HepG2 (cell line): Measurements from ENCODE around the gene HSP90AB1. TPM values are rescaled to one million over a fixed set of nuclear protein-coding genes. Genes with fewer than 3 reads are reported as not detected.
A peak's percentile ranks its signal among the peaks of the same experiment; 100 is the strongest.

Experiments used
- AKAP8 ChIP-seq: sonication (generic); formaldehyde crosslinking; IDR thresholded peaks from 2 replicates; pipeline ENCODE4 v1.5.1; 2020; ENCODE audit warnings: mild to moderate bottlenecking, missing genetic modification reagents
- BRCA1 ChIP-seq: sonication (generic); formaldehyde crosslinking; IDR thresholded peaks from 2 replicates; pipeline ENCODE4 v1.4.0; 2020; ENCODE audit warnings: missing genetic modification reagents
- BRD4 ChIP-seq: sonication (generic); formaldehyde crosslinking; IDR thresholded peaks from 2 replicates; pipeline ENCODE4 v1.4.0; 2020; ENCODE audit warnings: missing genetic modification reagents
- CBFB ChIP-seq: sonication (generic); formaldehyde crosslinking; IDR thresholded peaks from 2 replicates; pipeline ENCODE4 v1.4.0; 2020; ENCODE audit warnings: missing genetic modification reagents
- DMAP1 ChIP-seq: IDR thresholded peaks from 2 replicates; pipeline ENCODE4 v1.6.1; 2016
- HDAC2 ChIP-seq: sonication (generic); formaldehyde crosslinking; IDR thresholded peaks from 2 replicates; pipeline ENCODE4 v1.4.0; 2020; ENCODE audit warnings: missing genetic modification reagents
- HNRNPLL ChIP-seq: fragments of 200-400 bp; formaldehyde crosslinking; IDR thresholded peaks from 2 replicates; pipeline ENCODE4 v1.6.1; 2017; ENCODE audit warnings: mild to moderate bottlenecking, low read depth, low read length; ENCODE audit not compliant: poor library complexity, severe bottlenecking
- HOXA9 ChIP-seq: sonication (generic); formaldehyde crosslinking; IDR thresholded peaks from 2 replicates; pipeline ENCODE4 v1.8.1; 2022; ENCODE audit warnings: missing genetic modification reagents, mild to moderate bottlenecking, moderate library complexity, borderline replicate concordance
- KAT8 ChIP-seq: IDR thresholded peaks from 2 replicates; pipeline ENCODE4 v1.6.1; 2016; ENCODE audit warnings: missing genetic modification reagents, missing compliant biosample characterization
- KDM3A ChIP-seq: IDR thresholded peaks from 2 replicates; pipeline ENCODE4 v1.6.1; 2018; ENCODE audit warnings: low read depth, missing compliant biosample characterization
- KLF13 ChIP-seq: sonication (generic); formaldehyde crosslinking; IDR thresholded peaks from 2 replicates; pipeline ENCODE4 v1.4.0; 2020; ENCODE audit warnings: mild to moderate bottlenecking, missing genetic modification reagents
- MAF1 ChIP-seq: sonication (generic); formaldehyde crosslinking; IDR thresholded peaks from 2 replicates; pipeline ENCODE4 v1.5.0; 2020; ENCODE audit warnings: missing genetic modification reagents, borderline replicate concordance
- MAFK ChIP-seq, 2 experiments: IDR thresholded peaks in 1 of 2; conservative IDR thresholded peaks in 1 of 2; 2 replicates each; pipeline ENCODE4 v1.6.1; 2011; ENCODE audit warnings: improper control_type of control experiment in 2 of 2, low read length in 2 of 2
- POGZ ChIP-seq: sonication (generic); formaldehyde crosslinking; IDR thresholded peaks from 2 replicates; pipeline ENCODE4 v1.4.0; 2020; ENCODE audit warnings: mild to moderate bottlenecking, missing genetic modification reagents
- POLR2AphosphoS5 ChIP-seq: IDR thresholded peaks from 2 replicates; pipeline ENCODE4 v1.6.1; 2012; ENCODE audit warnings: low read depth, low read length
- RELA ChIP-seq: sonication (generic); formaldehyde crosslinking; IDR thresholded peaks from 2 replicates; pipeline ENCODE4 v1.4.0; 2020; ENCODE audit warnings: missing genetic modification reagents
- REPIN1 ChIP-seq: sonication (generic); formaldehyde crosslinking; IDR thresholded peaks from 2 replicates; pipeline ENCODE4 v1.8.0; 2022; ENCODE audit warnings: missing genetic modification reagents, low read depth, mild to moderate bottlenecking, borderline replicate concordance
- SOX6 ChIP-seq, 2 experiments: fragments of 450-650 bp in 1 of 2; sonication (generic) in 1 of 2; formaldehyde crosslinking in 1 of 2; IDR thresholded peaks; 2 replicates each; pipeline versions ENCODE4 v1.4.0 to v1.6.1; 2017 to 2020; ENCODE audit warnings: antibody characterized with exemption in 1 of 2, mild to moderate bottlenecking in 1 of 2, missing genetic modification reagents in 1 of 2
- SRSF9 ChIP-seq: fragments of 200-400 bp; formaldehyde crosslinking; IDR thresholded peaks from 2 replicates; pipeline ENCODE4 v1.6.1; 2018; ENCODE audit warnings: borderline replicate concordance, mild to moderate bottlenecking, low read depth, low read length; ENCODE audit not compliant: insufficient read depth, poor library complexity, severe bottlenecking
- TAF15 ChIP-seq: fragments of 200-400 bp; formaldehyde crosslinking; IDR thresholded peaks from one replicate; pipeline ENCODE4 v1.6.1; 2018; ENCODE audit warnings: mild to moderate bottlenecking, low read depth, low read length; ENCODE audit not compliant: poor library complexity, severe bottlenecking
- TBX2 ChIP-seq: sonication (generic); formaldehyde crosslinking; IDR thresholded peaks from 2 replicates; pipeline ENCODE4 v1.5.0; 2020; ENCODE audit warnings: missing genetic modification reagents, mild to moderate bottlenecking, borderline replicate concordance
- YEATS4 ChIP-seq: sonication (generic); formaldehyde crosslinking; IDR thresholded peaks from 2 replicates; pipeline ENCODE4 v1.4.0; 2020; ENCODE audit warnings: missing genetic modification reagents, borderline replicate concordance
- ZBTB7A ChIP-seq: sonication (generic); formaldehyde crosslinking; IDR thresholded peaks from 2 replicates; pipeline ENCODE4 v1.8.0; 2022; ENCODE audit warnings: mild to moderate bottlenecking, missing genetic modification reagents
- ZMAT3 ChIP-seq: sonication (generic); formaldehyde crosslinking; conservative IDR thresholded peaks from 2 replicates; pipeline ENCODE4 v1.7.0; 2021; ENCODE audit warnings: missing genetic modification reagents
- ZNF251 ChIP-seq: sonication (generic); formaldehyde crosslinking; IDR thresholded peaks from 2 replicates; pipeline ENCODE4 v1.9.0; 2021; ENCODE audit warnings: mild to moderate bottlenecking, missing genetic modification reagents
- ZNF264 ChIP-seq: sonication (generic); formaldehyde crosslinking; IDR thresholded peaks from 2 replicates; pipeline ENCODE4 v1.4.0; 2020; ENCODE audit warnings: missing genetic modification reagents
- ZNF451 ChIP-seq: sonication (generic); formaldehyde crosslinking; IDR thresholded peaks from 2 replicates; pipeline ENCODE4 v1.5.0; 2020; ENCODE audit warnings: mild to moderate bottlenecking, missing genetic modification reagents
- ZNF547 ChIP-seq: sonication (generic); formaldehyde crosslinking; IDR thresholded peaks from 2 replicates; pipeline ENCODE4 v1.5.1; 2020; ENCODE audit warnings: mild to moderate bottlenecking, missing genetic modification reagents
- ZNF605 ChIP-seq: sonication (generic); formaldehyde crosslinking; IDR thresholded peaks from 2 replicates; pipeline ENCODE4 v1.8.0; 2022; ENCODE audit warnings: mild to moderate bottlenecking, missing genetic modification reagents
- ZNF83 ChIP-seq: sonication (generic); formaldehyde crosslinking; IDR thresholded peaks from 2 replicates; pipeline ENCODE4 v1.4.0; 2020; ENCODE audit warnings: missing genetic modification reagents, mild to moderate bottlenecking, borderline replicate concordance
- polyA plus RNA-seq, 8 experiments: library from polyadenylated mRNA; depleted of rRNA in 3 of 8; stranded (reverse) in 7 of 8; unstranded in 1 of 8; fragments of >200 nt; fragmentation: Illumina TruSeq in 4 of 8; extraction: Trizol in 4 of 8; gene quantifications; 2 replicates each; pipeline versions ENCODE4 v1.2.1 to v1.2.3, GENCODE V29; 2011 to 2016; ENCODE audit warnings: low read depth in 4 of 8, missing spikeins in 1 of 8, mixed read lengths in 1 of 8; ENCODE audit not compliant: insufficient read depth in 1 of 8
- total RNA-seq, 5 experiments: library from RNA; depleted of rRNA; stranded (reverse); fragments of >200 nt; fragmentation: Illumina TruSeq; extraction: Trizol; gene quantifications; 2 replicates each; pipeline ENCODE4 v1.2.3, GENCODE V29; 2016; ENCODE audit warnings: low read depth in 1 of 5
- TF ChIP-seq, protein P1 (sequence below): sonication (generic); formaldehyde crosslinking; IDR thresholded peaks from 2 replicates; pipeline ENCODE4 v1.8.1; 2023; ENCODE audit warnings: mild to moderate bottlenecking, moderate library complexity, missing genetic modification reagents

The HSP90AB1 gene
- total and polyA plus RNA-seq, 2 of the 13 experiments (the other 11 are each of a cell fraction or from before 2014, with no cell fraction given) = 1,325 to 1,472 TPM

DNA sequence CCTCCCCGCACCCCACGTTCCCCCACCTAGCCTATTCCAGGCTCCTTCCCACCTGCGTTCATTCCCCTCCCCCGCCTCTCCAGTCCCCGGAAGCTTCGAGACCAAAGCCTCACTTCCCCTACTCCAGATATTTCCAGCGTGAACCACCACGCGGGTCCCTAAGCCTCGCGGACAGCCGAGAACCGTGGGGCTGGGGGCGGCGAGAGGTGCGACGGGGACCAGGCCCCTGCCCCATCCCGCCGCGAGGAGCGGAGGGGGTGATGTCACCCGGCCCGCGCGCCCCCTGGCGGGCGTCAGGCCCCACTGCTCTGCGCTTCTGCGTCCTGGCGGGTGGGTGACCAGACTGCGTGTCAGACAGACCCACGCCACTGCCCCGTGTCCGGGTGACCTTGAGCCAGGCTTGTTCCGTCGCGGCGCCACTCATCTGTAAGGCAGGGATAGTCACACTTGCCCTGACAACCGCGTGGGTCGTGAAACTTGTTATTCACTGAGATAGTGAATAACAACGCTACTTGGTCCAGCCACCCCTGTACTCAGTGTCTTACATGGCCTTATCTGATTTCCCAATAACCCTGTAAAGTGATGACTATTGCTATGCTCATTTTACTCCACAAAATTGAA lies 9.0 kb upstream of the HSP90AB1 start (continued):
- TF ChIP-seq KLF13 (CRISPR knock-in tag) (peak; percentile 86; the same call in 1 of the 2 replicates), HDAC2 (CRISPR knock-in tag) (peak; percentile 44; the same call in 1 of the 2 replicates), ZMAT3 (peak; percentile 88; the same call in 1 of the 2 replicates), ZNF264 (CRISPR knock-in tag) (0 out of 2 replicates have a peak, but pooled peaks have one; percentile 59), MAFK (conservative IDR thresholded peaks at IDR 0.05 in 1 of 2, IDR thresholded peaks at IDR 0.05 in 1 of 2; ENCODE audit: low read length in 2 of 2) (no peak), ZNF547 (CRISPR knock-in tag) (peak; percentile 67; the same call in 1 of the 2 replicates), KDM3A (CRISPR knock-in tag) (peak; percentile 88; the same call in 1 of the 2 replicates), KAT8 (CRISPR knock-in tag) (peak; percentile 64), RELA (CRISPR knock-in tag) (no peak), ZNF251 (CRISPR knock-in tag) (no peak; the same call in 1 of the 2 replicates), REPIN1 (peak; percentile 32; the same call in 1 of the 2 replicates), AKAP8 (CRISPR knock-in tag) (peak; percentile 92), HNRNPLL (peak; percentile 69), ZBTB7A (CRISPR knock-in tag) (peak; percentile 98), TAF15 (peak; percentile 90), POGZ (CRISPR knock-in tag) (no peak), SRSF9 (no peak), TBX2 (CRISPR knock-in tag) (peak; percentile 80), ZNF83 (0 out of 2 replicates have a peak, but pooled peaks have one; percentile 69), YEATS4 (peak; percentile 83), MAF1 (CRISPR knock-in tag) (0 out of 2 replicates have a peak, but pooled peaks have one; percentile 19), HOXA9 (0 out of 2 replicates have a peak, but pooled peaks have one; percentile 38), CBFB (CRISPR knock-in tag) (peak; percentile 67; the same call in 1 of the 2 replicates), BRCA1 (CRISPR knock-in tag) (no peak; the same call in 1 of the 2 replicates), POLR2AphosphoS5 (0 out of 2 replicates have a peak, but pooled peaks have one; percentile 3), BRD4 (CRISPR knock-in tag) (no peak; the same call in 1 of the 2 replicates), SOX6 (IDR thresholded peaks at IDR 0.05) (no peak), SOX6 (CRISPR knock-in tag; IDR thresholded peaks at IDR 0.05) (0 out of 2 replicates have a peak, but pooled peaks have one; percentile 45), DMAP1 (CRISPR knock-in tag) (peak; percentile 96), ZNF451 (peak; percentile 63; the same call in 1 of the 2 replicates), ZNF605 (CRISPR knock-in tag) (0 out of 2 replicates have a peak, but pooled peaks have one; percentile 24)
- TF ChIP-seq, protein P1, sequence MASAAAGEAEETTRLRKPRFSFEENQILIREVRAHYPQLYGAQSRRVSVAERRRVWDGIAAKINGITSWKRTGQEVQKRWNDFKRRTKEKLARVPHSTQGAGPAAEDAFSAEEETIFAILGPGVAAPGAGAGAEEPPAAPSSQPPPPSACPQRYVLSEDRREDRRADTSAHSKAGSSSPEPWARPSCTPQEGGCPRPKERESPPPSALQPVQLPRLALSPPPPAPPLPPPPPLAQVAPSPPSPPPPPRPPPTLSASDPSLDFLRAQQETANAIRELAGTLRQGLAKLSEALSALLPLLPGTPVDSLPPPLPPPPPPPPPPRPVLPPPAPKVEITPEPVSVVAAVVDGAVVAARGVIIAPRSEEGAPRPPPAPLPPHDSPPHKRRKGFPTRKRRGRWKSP (CRISPR knock-in tag) = no peak
